ENCODE data around the gene RALGAPA2.
A peak's percentile ranks its signal among the peaks of the same experiment; 100 is the strongest.

The RALGAPA2 gene

GRCh38 chr20:20535051-20535450 lies 177.4 kb downstream of the RALGAPA2 start:
- no peak for DNase-seq (ENCODE audit: low spot score)

GRCh38 chr20:20531283-20531682 lies 181.2 kb downstream of the RALGAPA2 start:
- DNase-seq (ENCODE audit: low spot score) = no peak

GRCh38 chr20:20530428-20531151 lies 181.9 kb downstream of the RALGAPA2 start:
- DNase-seq (ENCODE audit: low spot score) = no peak

GRCh38 chr20:20529597-20529996 lies 182.8 kb downstream of the RALGAPA2 start:
- no peak for DNase-seq (ENCODE audit: low spot score)

- DNase-seq (ENCODE audit: low spot score) = no peak
Observed at GRCh38 chr20:20528861-20529260, 183.6 kb downstream of the RALGAPA2 start.

- no peak for DNase-seq (ENCODE audit: low spot score)
Observed at GRCh38 chr20:20527661-20528060, 184.8 kb downstream of the RALGAPA2 start.

GRCh38 chr20:20525756-20526155 lies 186.7 kb downstream of the RALGAPA2 start:
- DNase-seq (ENCODE audit: low spot score) = no peak

GRCh38 chr20:20525214-20525613 lies 187.2 kb downstream of the RALGAPA2 start:
- no peak for DNase-seq (ENCODE audit: low spot score)

GRCh38 chr20:20524756-20525155 lies 187.7 kb downstream of the RALGAPA2 start:
- DNase-seq (ENCODE audit: low spot score) = no peak

GRCh38 chr20:20521736-20522135 lies 190.7 kb downstream of the RALGAPA2 start:
- DNase-seq (ENCODE audit: low spot score) = no peak

- no peak for DNase-seq (ENCODE audit: low spot score)
Observed at GRCh38 chr20:20520776-20521175, 191.7 kb downstream of the RALGAPA2 start.

GRCh38 chr20:20519269-20519668 lies 193.2 kb downstream of the RALGAPA2 start:
- DNase-seq (ENCODE audit: low spot score) = no peak

GRCh38 chr20:20518263-20518662 lies 194.2 kb downstream of the RALGAPA2 start:
- DNase-seq (ENCODE audit: low spot score) = no peak

GRCh38 chr20:20517296-20517695 lies 195.1 kb downstream of the RALGAPA2 start:
- DNase-seq (ENCODE audit: low spot score) = no peak

- no peak for DNase-seq (ENCODE audit: low spot score)
Observed at GRCh38 chr20:20513720-20514119, 198.7 kb downstream of the RALGAPA2 start.

GRCh38 chr20:20505554-20505953 lies 206.9 kb downstream of the RALGAPA2 start:
- DNase-seq (ENCODE audit: low spot score) = no peak

- DNase-seq (ENCODE audit: low spot score) = no peak
Observed at GRCh38 chr20:20503777-20504530, 208.5 kb downstream of the RALGAPA2 start.

- no peak for DNase-seq (ENCODE audit: low spot score)
Observed at GRCh38 chr20:20501128-20501527, 211.3 kb downstream of the RALGAPA2 start.

- no peak for DNase-seq (ENCODE audit: low spot score)
Observed at GRCh38 chr20:20500312-20500711, 212.1 kb downstream of the RALGAPA2 start.

- DNase-seq (ENCODE audit: low spot score) = no peak
Observed at GRCh38 chr20:20499439-20499838, 213.0 kb downstream of the RALGAPA2 start.

- DNase-seq (ENCODE audit: low spot score) = peak; percentile 53
Observed at GRCh38 chr20:20498076-20498861, 214.2 kb downstream of the RALGAPA2 start.

GRCh38 chr20:20497242-20497978 lies 215.0 kb downstream of the RALGAPA2 start:
- DNase-seq (ENCODE audit: low spot score) = no peak
